Measurements from ENCODE around the gene NXPH1.

DNA sequence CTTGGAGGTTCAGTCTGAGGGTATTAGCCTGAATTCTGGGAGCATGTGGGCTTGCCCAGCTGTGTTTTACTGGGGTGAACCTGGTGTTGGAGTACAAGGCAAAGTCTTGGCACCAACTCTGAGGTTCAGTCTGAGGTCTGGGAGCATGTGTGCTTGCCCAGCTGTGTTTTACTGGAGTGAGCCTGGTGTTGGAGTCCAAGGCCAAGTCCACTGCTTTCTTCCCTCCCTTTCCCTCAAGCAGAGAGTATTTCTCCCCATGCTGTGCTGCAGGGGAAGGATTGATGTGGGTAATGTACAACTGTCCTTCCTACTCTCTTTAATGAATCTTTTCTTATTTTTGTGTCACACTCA, 236.1 kb downstream of the NXPH1 start:
- no peak for TF ChIP-seq POLR2AphosphoS5 (IDR thresholded peaks at IDR 0.05)
- TF ChIP-seq, protein P1, sequence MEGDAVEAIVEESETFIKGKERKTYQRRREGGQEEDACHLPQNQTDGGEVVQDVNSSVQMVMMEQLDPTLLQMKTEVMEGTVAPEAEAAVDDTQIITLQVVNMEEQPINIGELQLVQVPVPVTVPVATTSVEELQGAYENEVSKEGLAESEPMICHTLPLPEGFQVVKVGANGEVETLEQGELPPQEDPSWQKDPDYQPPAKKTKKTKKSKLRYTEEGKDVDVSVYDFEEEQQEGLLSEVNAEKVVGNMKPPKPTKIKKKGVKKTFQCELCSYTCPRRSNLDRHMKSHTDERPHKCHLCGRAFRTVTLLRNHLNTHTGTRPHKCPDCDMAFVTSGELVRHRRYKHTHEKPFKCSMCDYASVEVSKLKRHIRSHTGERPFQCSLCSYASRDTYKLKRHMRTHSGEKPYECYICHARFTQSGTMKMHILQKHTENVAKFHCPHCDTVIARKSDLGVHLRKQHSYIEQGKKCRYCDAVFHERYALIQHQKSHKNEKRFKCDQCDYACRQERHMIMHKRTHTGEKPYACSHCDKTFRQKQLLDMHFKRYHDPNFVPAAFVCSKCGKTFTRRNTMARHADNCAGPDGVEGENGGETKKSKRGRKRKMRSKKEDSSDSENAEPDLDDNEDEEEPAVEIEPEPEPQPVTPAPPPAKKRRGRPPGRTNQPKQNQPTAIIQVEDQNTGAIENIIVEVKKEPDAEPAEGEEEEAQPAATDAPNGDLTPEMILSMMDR (IDR thresholded peaks at IDR 0.05; ENCODE audit: poor library complexity, severe bottlenecking), result no peak
- TF ChIP-seq EP300 (conservative IDR thresholded peaks at IDR 0.05; ENCODE audit: poor library complexity, severe bottlenecking), result no peak
- TF ChIP-seq EZH2 (IDR thresholded peaks at IDR 0.05; ENCODE audit: borderline replicate concordance, insufficient read depth, low read length, poor library complexity, severe bottlenecking), result no peak
- TF ChIP-seq RAD21 (conservative IDR thresholded peaks at IDR 0.05), result no peak
- no peak for TF ChIP-seq SMC3 (conservative IDR thresholded peaks at IDR 0.05; ENCODE audit: poor library complexity)
- TF ChIP-seq, protein P2, sequence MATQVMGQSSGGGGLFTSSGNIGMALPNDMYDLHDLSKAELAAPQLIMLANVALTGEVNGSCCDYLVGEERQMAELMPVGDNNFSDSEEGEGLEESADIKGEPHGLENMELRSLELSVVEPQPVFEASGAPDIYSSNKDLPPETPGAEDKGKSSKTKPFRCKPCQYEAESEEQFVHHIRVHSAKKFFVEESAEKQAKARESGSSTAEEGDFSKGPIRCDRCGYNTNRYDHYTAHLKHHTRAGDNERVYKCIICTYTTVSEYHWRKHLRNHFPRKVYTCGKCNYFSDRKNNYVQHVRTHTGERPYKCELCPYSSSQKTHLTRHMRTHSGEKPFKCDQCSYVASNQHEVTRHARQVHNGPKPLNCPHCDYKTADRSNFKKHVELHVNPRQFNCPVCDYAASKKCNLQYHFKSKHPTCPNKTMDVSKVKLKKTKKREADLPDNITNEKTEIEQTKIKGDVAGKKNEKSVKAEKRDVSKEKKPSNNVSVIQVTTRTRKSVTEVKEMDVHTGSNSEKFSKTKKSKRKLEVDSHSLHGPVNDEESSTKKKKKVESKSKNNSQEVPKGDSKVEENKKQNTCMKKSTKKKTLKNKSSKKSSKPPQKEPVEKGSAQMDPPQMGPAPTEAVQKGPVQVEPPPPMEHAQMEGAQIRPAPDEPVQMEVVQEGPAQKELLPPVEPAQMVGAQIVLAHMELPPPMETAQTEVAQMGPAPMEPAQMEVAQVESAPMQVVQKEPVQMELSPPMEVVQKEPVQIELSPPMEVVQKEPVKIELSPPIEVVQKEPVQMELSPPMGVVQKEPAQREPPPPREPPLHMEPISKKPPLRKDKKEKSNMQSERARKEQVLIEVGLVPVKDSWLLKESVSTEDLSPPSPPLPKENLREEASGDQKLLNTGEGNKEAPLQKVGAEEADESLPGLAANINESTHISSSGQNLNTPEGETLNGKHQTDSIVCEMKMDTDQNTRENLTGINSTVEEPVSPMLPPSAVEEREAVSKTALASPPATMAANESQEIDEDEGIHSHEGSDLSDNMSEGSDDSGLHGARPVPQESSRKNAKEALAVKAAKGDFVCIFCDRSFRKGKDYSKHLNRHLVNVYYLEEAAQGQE (IDR thresholded peaks at IDR 0.05; ENCODE audit: borderline replicate concordance), result no peak
- no peak for TF ChIP-seq TAF1 (IDR thresholded peaks at IDR 0.05; ENCODE audit: low read depth)

Measured in neural cell (in vitro differentiated cells).